GM21381 (cell line): ENCODE data around the gene APLP2.
"Not testable (repeated sequence)": the region's sequence is repeated elsewhere in the genome, so short reads cannot be mapped to it uniquely, and the experiment has no call there.

Experiments used
- ATAC-seq: cut with Tn5 transposase; IDR thresholded peaks from one replicate; pipeline ENCODE4 v1.9.1; 2021; ENCODE audit warnings: mild to moderate bottlenecking, moderate library complexity; ENCODE audit not compliant: unreplicated experiment

Gene APLP2

DNA sequence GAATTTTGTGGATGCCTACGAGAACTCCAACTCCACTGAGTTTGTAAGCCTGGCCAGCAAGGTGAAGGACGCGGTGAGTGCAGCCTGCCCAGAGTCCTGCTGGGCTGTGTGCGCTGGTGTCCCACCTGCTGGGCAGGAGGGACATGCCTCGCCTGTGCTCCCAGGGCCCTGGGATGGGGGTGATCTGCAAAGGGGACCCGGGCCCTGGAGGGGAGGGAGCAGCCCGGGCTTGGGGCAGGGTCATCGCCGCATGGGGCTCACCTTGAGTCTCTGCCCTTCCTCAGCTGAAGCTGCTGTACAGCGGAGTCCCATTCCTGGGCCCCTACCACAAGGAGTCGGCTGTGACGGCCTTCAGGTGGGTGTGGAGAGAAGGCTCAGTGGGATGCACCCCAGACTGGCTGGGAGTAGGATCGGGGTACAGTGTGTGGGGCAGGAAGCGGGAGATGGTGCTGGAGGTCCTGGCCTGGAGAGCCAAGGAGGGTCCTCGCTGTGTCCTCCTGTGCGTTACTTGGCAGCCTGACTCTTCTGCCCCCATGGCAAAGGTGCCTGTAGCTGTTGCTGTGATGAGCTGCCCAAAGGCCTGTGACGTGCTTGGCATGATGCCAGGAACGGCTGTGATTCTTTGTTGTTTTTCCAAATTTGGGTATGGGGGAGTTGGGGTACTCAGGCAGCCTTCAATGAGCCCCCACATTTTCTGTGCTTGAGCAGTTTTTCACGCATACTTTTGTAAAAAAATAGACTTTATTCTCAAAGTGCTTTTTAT is 119.1 kb downstream of the APLP2 start:
- ATAC-seq: no peak

GRCh38 chr11:130189492-130190210 is 120.0 kb downstream of the APLP2 start:
- ATAC-seq: no peak

GRCh38 chr11:130190371-130190881 is 120.7 kb downstream of the APLP2 start:
- ATAC-seq: no peak

- no peak for ATAC-seq
These were observed 122.2 kb downstream of the APLP2 start for GRCh38 chr11:130191896-130192295.

DNA sequence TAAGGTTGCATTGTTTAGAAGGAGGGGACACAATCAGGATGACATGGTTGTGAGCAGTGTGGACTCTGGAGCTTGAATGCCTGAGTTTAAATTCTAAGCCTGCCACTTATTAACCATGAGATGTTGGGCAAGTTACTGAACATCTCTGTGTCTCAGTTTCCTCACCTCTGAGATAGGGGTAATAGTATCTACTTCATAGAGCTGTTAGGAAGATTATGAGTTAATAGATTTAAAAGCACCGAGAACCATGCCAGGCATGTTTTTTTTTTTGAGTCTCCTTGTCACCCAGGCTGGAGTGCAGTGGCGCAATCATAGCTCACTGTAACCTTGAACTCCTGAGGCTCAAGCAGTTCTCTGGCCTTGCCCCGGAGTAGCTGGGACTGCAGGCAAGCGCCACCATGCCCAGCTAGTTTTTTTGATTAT is 123.2 kb downstream of the APLP2 start:
- ATAC-seq: no peak

DNA sequence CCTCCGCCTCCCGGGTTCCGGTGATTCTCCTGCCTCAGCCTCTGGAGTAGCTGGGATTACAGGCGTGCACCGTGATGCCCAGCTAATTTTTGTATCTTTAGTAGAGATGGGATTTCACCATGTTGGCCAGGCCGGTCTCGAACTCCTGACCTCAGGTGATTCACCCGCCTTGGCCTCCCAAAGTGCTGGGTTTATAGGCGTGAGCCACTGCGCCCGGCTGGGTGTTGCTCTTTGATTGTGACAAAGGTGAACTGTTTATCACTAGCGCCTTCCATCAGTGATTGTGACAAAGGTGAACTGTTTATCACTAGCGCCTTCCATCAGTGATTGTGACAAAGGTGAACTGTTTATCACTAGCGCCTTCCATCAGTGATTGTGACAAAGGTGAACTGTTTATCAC is 123.9 kb downstream of the APLP2 start:
- ATAC-seq: not testable (repeated sequence)
